Body of pancreas (tissue), 4 donors: ENCODE results near the gene NIT2.

ENCODE experiments used
- POLR2A ChIP-seq, 3 donors: fragments of 450-650 bp; IDR thresholded peaks; one replicate each; pipeline ENCODE4 v1.6.1; 2016; ENCODE audit warnings: antibody characterized with exemption in 3 of 3, mild to moderate bottlenecking in 2 of 3
- TF ChIP-seq, protein P1 (sequence below), 7 experiments: fragments of 450-650 bp in 4 of 7; fragments of 200-600 bp in 3 of 7; sonication (generic) in 3 of 7; IDR thresholded peaks; one replicate each; pipeline ENCODE4 v1.5.1; 2016 to 2019; ENCODE audit warnings: antibody characterized with exemption in 7 of 7

DNA sequence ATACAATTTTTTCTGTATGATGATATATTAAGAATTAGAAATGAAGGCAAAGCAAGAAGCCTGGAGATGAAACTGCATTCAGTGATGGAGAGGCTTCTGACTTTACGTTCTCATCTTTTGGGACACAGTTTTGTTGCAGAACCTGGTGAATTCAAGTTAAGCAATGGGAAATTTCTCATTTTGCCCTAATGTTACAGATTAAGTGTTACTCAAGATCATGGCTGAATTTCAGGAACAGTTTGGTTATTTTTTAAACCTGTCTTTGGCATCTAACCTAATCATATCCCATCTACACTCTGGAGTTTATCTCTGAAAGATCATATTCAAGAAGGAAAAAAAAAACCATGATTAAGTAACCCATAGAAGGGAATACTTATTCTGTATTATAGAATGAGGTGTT lies 6.0 kb downstream of the NIT2 start:
- TF ChIP-seq, protein P1, sequence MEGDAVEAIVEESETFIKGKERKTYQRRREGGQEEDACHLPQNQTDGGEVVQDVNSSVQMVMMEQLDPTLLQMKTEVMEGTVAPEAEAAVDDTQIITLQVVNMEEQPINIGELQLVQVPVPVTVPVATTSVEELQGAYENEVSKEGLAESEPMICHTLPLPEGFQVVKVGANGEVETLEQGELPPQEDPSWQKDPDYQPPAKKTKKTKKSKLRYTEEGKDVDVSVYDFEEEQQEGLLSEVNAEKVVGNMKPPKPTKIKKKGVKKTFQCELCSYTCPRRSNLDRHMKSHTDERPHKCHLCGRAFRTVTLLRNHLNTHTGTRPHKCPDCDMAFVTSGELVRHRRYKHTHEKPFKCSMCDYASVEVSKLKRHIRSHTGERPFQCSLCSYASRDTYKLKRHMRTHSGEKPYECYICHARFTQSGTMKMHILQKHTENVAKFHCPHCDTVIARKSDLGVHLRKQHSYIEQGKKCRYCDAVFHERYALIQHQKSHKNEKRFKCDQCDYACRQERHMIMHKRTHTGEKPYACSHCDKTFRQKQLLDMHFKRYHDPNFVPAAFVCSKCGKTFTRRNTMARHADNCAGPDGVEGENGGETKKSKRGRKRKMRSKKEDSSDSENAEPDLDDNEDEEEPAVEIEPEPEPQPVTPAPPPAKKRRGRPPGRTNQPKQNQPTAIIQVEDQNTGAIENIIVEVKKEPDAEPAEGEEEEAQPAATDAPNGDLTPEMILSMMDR (IDR thresholded peaks at IDR 0.05) = no peak
- no peak for TF ChIP-seq POLR2A (IDR thresholded peaks at IDR 0.05)
